GM21825 (cell line): ENCODE results near the gene MRPL41.
"Not testable (repeated sequence)": the region's sequence is repeated elsewhere in the genome, so short reads cannot be mapped to it uniquely, and the experiment has no call there.

ENCODE experiments used
- ATAC-seq: cut with Tn5 transposase; IDR thresholded peaks from one replicate; pipeline ENCODE4 v1.9.1; 2021; ENCODE audit warnings: mild to moderate bottlenecking, moderate library complexity; ENCODE audit not compliant: unreplicated experiment

MRPL41 gene

GRCh38 chr9:137550958-137551263 is 768 bp upstream of the MRPL41 start:
- ATAC-seq, result not testable (repeated sequence)

GRCh38 chr9:137552022-137552768 is 516 bp downstream of the MRPL41 start:
- peak; percentile 6 for ATAC-seq

- not testable (repeated sequence) for ATAC-seq
Measured at GRCh38 chr9:137553654-137554053, 2.0 kb downstream of the MRPL41 start.

DNA sequence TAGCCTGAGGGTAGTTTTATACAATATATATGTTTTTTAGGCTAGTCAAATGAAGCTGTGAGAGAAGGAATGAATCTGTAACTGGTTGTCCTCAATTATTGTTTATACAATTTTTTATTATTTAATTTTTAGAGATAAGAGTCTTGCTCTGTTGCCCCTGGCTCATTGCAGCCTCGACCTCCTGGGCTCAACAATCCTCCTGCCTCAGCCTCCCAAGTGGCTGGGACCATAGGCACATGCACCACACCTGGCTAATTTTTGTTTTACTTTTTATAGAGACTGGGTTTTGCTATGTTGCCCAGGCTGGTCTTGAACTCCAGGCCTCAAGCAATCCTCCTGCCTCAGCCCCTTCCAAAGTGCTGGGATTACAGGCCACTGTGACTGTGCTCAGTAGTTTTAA is 2.7 kb downstream of the MRPL41 start:
- ATAC-seq, result no peak

DNA sequence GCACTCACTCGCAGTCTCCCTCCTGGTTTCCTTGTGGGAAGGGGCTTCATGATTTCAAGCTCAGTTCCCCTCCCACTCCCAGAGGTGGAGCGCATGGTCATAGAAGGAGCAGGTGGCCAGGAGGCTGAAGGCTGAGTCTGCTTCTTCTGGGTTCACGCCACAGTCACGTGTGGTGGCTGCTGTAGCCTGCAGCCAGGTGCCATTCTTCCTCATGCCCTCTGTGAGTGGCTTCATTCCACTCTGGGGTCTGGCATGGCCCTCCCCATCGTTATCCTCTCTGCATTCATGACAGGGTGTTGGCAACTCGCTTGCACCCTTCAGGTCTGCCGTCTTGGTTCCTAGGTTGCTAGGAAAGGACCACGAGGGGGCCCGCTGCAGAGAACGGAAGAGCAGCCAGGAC is 3.5 kb downstream of the MRPL41 start:
- ATAC-seq, result no peak

DNA sequence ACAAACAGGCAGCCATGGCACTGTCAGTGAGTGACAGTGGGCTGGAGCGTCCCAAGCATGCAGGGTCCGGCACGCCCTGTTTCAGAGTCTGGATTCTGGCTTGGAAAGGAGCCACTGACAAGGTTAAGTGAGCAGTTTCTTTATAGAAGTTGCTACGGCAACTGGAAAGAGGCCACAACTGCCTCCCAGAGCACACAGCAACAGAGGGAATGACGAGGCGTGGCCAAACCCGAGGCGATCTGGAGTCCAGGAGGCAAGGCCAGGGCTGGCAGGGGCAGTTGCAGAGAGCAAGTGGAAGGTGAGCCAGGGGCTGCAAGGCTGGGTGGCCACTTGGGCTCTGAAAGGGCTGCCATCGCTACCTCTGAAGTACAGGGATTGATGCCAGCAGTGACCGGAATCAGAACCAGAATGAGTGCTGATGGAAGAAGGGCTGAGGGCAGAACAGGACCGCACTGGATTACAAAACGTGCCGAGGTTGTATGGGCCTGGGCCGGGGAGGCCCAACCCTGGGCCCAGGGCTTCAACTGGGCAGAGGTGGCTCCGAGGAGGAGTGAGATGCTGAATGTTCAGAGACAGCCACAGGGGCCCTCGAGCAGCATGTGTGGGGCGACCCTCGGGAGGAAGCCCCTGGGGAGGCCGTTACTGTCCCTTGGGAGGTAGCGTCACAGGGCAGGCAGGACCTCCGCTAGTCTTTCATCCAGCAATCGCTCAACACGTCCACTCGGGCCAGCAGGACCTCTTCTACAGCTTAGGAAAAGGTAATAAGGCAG is 4.6 kb downstream of the MRPL41 start:
- no peak for ATAC-seq

- no peak for ATAC-seq
Measured at GRCh38 chr9:137558127-137558526, 6.4 kb downstream of the MRPL41 start.

- no peak for ATAC-seq
Measured at GRCh38 chr9:137564134-137564533, 12.5 kb downstream of the MRPL41 start.

DNA sequence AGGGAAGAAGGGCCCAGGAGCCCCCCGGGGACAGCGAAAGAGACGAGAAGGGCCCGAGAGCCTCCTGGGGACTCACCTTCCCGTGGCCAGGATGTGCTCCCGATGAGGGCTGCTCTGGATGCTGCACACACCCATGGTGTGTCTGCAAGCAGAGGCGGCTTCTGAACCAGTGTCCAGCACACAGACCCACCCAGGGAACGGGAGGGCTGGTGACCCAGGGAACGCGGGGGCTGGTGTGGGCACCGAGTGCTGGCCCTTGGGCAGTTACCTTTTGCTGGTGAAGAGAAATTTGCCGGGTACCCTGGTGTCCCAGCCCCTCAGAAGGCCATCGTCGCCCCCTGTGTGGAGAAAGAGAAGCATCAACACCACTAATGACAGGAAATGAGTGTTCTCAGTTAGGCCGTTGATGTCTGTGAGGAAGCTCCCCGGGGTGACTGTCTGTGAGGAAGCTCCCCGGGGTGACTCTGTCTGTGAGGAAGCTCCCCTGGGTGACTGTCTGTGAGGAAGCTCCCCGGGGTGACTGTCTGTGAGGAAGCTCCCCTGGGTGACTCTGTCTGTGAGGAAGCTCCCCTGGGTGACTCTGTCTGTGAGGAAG is 13.2 kb downstream of the MRPL41 start:
- ATAC-seq, result no peak

DNA sequence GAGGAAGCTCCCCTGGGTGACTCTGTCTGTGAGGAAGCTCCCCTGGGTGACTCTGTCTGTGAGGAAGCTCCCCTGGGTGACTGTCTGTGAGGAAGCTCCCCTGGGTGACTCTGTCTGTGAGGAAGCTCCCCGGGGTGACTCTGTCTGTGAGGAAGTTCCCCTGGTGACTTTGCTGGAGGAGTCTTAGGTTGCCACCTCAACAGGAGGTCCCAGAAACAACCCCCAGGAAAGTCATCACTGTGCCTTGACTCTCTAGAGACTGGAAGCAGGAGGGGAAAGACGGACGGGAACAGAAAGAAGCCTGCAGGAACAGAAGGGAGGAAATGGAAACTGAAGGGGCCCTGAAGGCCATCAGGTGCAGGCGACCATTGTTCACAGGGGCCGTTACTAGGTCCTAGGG is 16.8 kb downstream of the MRPL41 start:
- not testable (repeated sequence) for ATAC-seq

DNA sequence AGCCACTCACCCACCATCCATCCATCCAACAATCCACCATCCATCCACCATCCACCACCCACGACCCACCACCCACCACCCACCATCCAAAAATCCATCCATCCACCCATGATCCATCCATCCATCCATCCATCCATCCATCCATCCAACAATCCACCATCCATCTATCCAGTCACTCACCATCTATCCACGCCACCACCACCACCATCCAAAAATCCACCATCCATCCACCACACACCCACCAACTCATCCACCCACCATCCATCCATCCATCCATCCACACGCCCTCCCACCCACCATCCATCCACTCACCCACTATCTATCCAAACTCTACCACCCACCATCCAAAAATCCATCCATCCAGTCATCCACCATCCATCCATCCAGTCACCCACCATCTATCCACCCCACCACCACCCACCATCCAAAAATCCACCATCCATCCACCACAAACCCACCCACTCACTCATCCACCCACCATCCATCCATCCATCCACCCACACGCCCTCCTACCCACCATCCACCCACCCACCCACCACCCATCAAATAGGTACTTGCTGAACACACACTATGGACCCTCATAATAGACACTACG is 18.0 kb downstream of the MRPL41 start:
- ATAC-seq, result no peak

- no peak for ATAC-seq
Measured at GRCh38 chr9:137570566-137570965, 18.9 kb downstream of the MRPL41 start.

DNA sequence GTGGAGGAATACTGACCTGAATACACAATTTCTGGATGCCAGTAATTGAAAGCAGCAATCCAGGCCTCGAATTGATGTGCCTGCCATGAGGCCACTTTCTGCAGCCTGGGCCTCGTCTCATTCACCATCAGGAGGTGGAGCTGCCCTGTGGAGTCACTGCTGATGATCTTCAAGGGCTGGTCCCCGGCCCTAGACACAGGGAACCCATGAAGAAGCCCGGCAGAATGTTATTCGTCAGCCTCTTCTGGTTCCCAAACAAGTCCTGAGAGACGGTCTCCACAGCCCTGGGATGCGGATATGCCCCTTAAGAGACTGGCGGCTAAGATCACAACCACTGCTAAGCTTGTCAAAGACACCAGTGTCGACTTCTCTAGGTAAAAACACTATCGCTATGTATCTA is 22.5 kb downstream of the MRPL41 start:
- no peak for ATAC-seq

DNA sequence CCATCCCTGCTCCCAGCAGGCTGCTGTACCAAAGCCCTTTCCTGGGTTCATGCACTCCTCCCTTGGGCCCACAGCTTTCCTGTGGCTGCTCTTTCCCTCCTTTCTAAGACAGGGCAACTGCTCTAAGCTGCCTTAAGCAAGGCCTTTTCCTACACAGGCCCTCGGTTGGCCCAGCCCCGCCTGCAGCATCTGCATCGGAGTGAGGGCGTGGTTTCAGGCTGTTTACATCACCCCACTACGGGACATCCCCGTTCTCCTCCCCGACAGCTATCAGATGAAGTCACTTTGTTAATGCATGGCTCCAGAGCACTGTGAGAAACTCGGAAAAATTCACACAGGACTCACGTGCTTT is 23.7 kb downstream of the MRPL41 start:
- no peak for ATAC-seq

- ATAC-seq, result no peak
Measured at GRCh38 chr9:137575716-137576411, 24.2 kb downstream of the MRPL41 start.

GRCh38 chr9:137578518-137579258 is 27.0 kb downstream of the MRPL41 start, which contains the start of gene DPH7:
Gene DPH7 (minus strand): TSS chr9:137578925. CDS start chr9:137578777, 148 bp downstream.
- peak; percentile 82 for ATAC-seq

DNA sequence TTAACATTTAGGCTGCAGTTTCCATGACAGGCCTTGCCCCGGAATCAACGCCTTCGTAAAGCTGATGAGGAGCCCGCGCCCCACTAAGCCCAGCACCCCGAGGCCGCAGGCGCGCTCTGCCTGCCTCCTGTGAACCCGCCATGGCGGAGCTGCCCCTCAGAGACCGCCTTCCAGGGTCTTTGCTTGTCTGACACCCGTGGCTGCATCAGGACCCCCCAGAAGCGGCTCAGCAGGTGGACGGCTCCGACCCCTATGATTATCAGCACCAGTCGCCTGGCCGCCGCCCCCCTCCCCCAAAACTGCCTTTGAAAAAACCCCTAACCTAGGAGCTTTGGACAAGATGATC is 27.6 kb downstream of the MRPL41 start:
- ATAC-seq, result no peak

GRCh38 chr9:137580209-137580953 is 28.7 kb downstream of the MRPL41 start:
- ATAC-seq, result no peak

GRCh38 chr9:137580954-137581322 is 29.3 kb downstream of the MRPL41 start:
- no peak for ATAC-seq
